ENCODE measurements around the gene ITGA8. TPM values are rescaled to one million over a fixed set of nuclear protein-coding genes. Genes with fewer than 3 reads are reported as not detected.
"Not testable (repeated sequence)": the region's sequence is repeated elsewhere in the genome, so short reads cannot be mapped to it uniquely, and the experiment has no call there.

ITGA8 gene
- total and polyA plus RNA-seq, 10 donors: 1.7 to 60.3 (median 32.9) TPM

DNA sequence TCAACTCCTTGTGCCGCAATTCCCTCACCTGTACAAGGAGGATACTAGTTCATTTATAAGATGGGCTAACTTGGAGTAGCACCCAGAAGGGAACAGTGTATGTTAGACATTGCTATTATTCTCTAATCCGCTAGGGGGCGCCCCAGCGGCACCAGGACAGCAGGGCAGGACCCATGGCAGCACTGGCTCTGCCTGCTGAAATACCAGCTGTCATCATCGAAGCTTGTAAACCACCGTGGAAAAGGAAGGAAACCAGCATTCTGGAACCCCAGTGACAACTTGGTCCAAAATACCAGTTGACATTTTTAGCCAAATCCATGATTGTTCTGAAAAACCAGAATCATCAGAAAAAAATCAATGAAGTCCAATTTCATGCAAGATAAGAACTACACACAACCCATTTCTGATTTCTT, 134.4 kb downstream of the ITGA8 start:
- H3K27me3 ChIP-seq (replicated peaks in 1 of 7): no peaks in the 10 kb centered on the region
- H3K4me1 ChIP-seq: peaks cover 0 to 8% (median 7%) of the 10 kb centered on the region in 6 donors
- 6 to 8% (median 6%) methylated on average over 6 of the region's 6 CpGs for WGBS, 5 donors
- intact Hi-C loops (cut with DNase I; ENCODE audit: low total_unique reads): no loop called here
- DNase-seq: peak; percentile 75
- peaks cover 0 to 8% (median 0%) of the 10 kb centered on the region in 8 donors for H3K9me3 ChIP-seq
- TF ChIP-seq POLR2AphosphoS5 (IDR thresholded peaks at IDR 0.05) (peak in 1 of 3 donors; percentile 46), POLR2A (IDR thresholded peaks at IDR 0.05) (no peak)
- TF ChIP-seq, protein P1, sequence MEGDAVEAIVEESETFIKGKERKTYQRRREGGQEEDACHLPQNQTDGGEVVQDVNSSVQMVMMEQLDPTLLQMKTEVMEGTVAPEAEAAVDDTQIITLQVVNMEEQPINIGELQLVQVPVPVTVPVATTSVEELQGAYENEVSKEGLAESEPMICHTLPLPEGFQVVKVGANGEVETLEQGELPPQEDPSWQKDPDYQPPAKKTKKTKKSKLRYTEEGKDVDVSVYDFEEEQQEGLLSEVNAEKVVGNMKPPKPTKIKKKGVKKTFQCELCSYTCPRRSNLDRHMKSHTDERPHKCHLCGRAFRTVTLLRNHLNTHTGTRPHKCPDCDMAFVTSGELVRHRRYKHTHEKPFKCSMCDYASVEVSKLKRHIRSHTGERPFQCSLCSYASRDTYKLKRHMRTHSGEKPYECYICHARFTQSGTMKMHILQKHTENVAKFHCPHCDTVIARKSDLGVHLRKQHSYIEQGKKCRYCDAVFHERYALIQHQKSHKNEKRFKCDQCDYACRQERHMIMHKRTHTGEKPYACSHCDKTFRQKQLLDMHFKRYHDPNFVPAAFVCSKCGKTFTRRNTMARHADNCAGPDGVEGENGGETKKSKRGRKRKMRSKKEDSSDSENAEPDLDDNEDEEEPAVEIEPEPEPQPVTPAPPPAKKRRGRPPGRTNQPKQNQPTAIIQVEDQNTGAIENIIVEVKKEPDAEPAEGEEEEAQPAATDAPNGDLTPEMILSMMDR (IDR thresholded peaks at IDR 0.05 in 8 of 11, conservative IDR thresholded peaks at IDR 0.05 in 3 of 11): peak in 10 of 11 experiments; percentile 20 to 75 (median 58)
- no peak overlapping the region for H3K4me3 ChIP-seq
- no peaks in the 10 kb centered on the region for H3K36me3 ChIP-seq
- peak overlapping the region in 2 of 8 donors; percentile 2 to 26 for H3K27ac ChIP-seq

DNA sequence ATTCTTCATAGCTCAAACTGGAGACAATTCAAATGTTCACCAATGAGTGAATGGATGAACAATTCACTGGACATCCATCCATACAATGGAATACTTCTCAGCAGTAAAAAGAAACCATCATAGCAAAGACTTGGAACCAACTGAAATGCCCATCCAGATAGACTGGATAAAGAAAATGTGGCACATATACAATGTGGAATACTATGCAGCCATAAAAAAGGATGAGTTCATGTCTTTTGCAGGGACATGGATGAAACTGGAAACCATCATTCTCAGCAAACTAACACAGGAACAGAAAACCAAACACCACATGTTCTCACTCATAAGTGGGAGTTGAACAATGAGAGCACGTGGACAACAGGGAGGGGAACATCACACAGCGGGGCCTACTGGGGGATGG, 136.8 kb downstream of the ITGA8 start:
- intact Hi-C loops (cut with DNase I; ENCODE audit: low total_unique reads): loop anchor here (5.0 kb wide), 1 partner anchor 134 kb away; the partner anchor contains the start of gene ITGA8
- DNase-seq; H3K9me3 ChIP-seq; H3K27me3 ChIP-seq (replicated peaks in 1 of 7); H3K4me3 ChIP-seq; H3K36me3 ChIP-seq; H3K4me1 ChIP-seq; H3K27ac ChIP-seq: not testable (repeated sequence)
- 93 to 98% (median 95%) methylated on average over 2 of the region's 2 CpGs for WGBS, 5 donors

DNA sequence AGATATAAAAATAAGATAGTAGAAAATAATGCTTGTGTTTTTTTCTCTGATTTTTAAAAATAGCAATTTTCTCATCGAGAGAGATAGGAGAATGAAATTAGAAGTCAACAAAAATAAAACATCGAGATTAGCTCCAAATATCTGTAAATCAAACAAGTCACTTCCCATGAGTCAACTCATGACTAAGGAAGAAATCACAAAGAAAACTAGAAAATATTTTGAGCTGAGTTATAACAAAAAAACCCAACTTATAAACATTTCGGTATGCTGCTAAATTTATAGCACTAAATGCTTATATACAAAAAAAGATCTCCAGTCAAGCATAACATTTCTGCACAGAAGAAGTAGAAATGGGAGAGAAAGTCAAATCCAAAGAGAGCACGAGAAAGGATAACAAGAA, 140.1 kb downstream of the ITGA8 start:
- no peak overlapping the region for H3K4me3 ChIP-seq
- H3K4me1 ChIP-seq: no peaks in the 10 kb centered on the region
- H3K36me3 ChIP-seq: no peaks in the 10 kb centered on the region
- WGBS, 5 donors: 78 to 87% (median 81%) methylated on average over 4 of the region's 4 CpGs
- no peak for DNase-seq
- no peak overlapping the region for H3K27ac ChIP-seq
- H3K9me3 ChIP-seq: peaks cover 0 to 8% (median 0%) of the 10 kb centered on the region in 8 donors
- no peaks in the 10 kb centered on the region for H3K27me3 ChIP-seq (replicated peaks in 1 of 7)
- intact Hi-C loops (cut with DNase I; ENCODE audit: low total_unique reads): loop anchor here (5.0 kb wide), 1 partner anchor 138 kb away; the partner anchor contains the start of gene ITGA8
- no peak for TF ChIP-seq POLR2AphosphoS5 (IDR thresholded peaks at IDR 0.05)
- no peak for TF ChIP-seq POLR2A (IDR thresholded peaks at IDR 0.05)
- TF ChIP-seq, protein P1 (IDR thresholded peaks at IDR 0.05 in 8 of 11, conservative IDR thresholded peaks at IDR 0.05 in 3 of 11): no peak

DNA sequence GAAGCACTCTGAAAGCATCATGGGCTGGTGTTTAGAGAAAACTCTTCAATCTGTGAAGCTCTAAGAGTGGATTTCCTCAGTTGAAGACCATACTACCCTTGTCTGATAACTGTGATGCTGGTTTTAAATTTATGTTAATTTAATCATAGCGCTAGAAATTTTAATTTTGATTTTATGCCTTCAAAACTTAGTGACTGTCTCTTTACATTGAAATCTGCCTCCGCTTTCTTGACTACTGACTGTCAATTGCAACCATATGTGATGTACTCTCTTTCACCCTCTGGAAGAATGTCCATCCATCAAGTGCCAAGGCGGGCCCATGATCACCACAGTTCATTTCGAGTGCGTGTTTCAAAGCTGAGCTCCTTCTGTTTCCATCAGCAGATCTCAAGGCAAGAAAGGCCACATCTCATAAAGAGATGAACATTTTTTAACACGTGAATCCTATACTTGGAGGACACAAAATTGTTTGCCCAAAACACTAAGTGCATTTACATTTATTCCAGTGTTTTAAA, 147.1 kb downstream of the ITGA8 start:
- H3K27ac ChIP-seq: no peak overlapping the region
- DNase-seq: no peak
- no peaks in the 10 kb centered on the region for H3K36me3 ChIP-seq
- WGBS, 5 donors: 88 to 94% (median 91%) methylated on average over 6 of the region's 6 CpGs
- no peak overlapping the region for H3K4me3 ChIP-seq
- no peaks in the 10 kb centered on the region for H3K9me3 ChIP-seq
- intact Hi-C loops (cut with DNase I; ENCODE audit: low total_unique reads): no loop called here
- H3K27me3 ChIP-seq (replicated peaks in 1 of 7): no peaks in the 10 kb centered on the region
- peaks cover 0 to 10% (median 0%) of the 10 kb centered on the region in 6 donors for H3K4me1 ChIP-seq
- TF ChIP-seq POLR2A (IDR thresholded peaks at IDR 0.05) (no peak), POLR2AphosphoS5 (IDR thresholded peaks at IDR 0.05) (no peak)
- TF ChIP-seq, protein P1 (IDR thresholded peaks at IDR 0.05 in 8 of 11, conservative IDR thresholded peaks at IDR 0.05 in 3 of 11): no peak

Measured in spleen (tissue), 11 donors.